HEK293 (cell line): ENCODE results near the gene PLAGL2.
A peak's percentile ranks its signal among the peaks of the same experiment; 100 is the strongest.

Experiments used
- CTCF ChIA-PET: fragments of 350-600 bp; formaldehyde crosslinking; extraction: SDS; loops from one replicate; lab custom pipeline; 2021; ENCODE audit warnings: antibody characterized with exemption; lab: Yijun Ruan, JAX
- POLR2A ChIA-PET: fragments of 300-600 bp; formaldehyde crosslinking; extraction: SDS; loops from one replicate; lab custom pipeline; 2020; ENCODE audit warnings: antibody characterized with exemption, inconsistent platforms; lab: Yijun Ruan, JAX
- H3K27ac ChIP-seq: fragments of 200-500 bp; sonication (Bioruptor generic); 2 replicates; pipeline ENCODE4 v1.5.1; 2014; ENCODE audit warnings: low read depth, low read length, control low read depth, inconsistent platforms; ENCODE audit errors: extremely low read depth
- H3K36me3 ChIP-seq, 2 experiments: fragments of 200-500 bp in 1 of 2; sonication (Bioruptor generic) in 1 of 2; 1 replicate in 1 of 2; 2 replicates in 1 of 2; pipeline ENCODE4 v1.5.1; 2014 to 2017; ENCODE audit warnings: inconsistent platforms in 2 of 2, low read length in 2 of 2; ENCODE audit not compliant: control insufficient read depth in 2 of 2, insufficient read depth in 1 of 2
- H3K4me1 ChIP-seq: fragments of 200-500 bp; sonication (Bioruptor generic); 2 replicates; pipeline ENCODE4 v1.5.1; 2014; ENCODE audit warnings: mild to moderate bottlenecking, low read length, inconsistent platforms; ENCODE audit not compliant: control insufficient read depth, insufficient read depth
- H3K4me3 ChIP-seq: 2 replicates; pipeline ENCODE4 v1.5.1; 2011; ENCODE audit warnings: low read depth, mild to moderate bottlenecking, control low read depth, low read length, moderate library complexity
- H3K9me3 ChIP-seq: fragments of 200-500 bp; sonication (Bioruptor generic); 2 replicates; pipeline ENCODE4 v1.5.1; 2014; ENCODE audit warnings: low read depth, low read length, inconsistent platforms; ENCODE audit not compliant: control insufficient read depth, insufficient read depth
- SCRT2 ChIP-seq: fragments of 450-650 bp; formaldehyde crosslinking; IDR thresholded peaks from 2 replicates; pipeline ENCODE4 v1.5.1; 2016; ENCODE audit warnings: missing biosample characterization, missing genetic modification characterization
- SP3 ChIP-seq: fragments of 450-650 bp; formaldehyde crosslinking; IDR thresholded peaks from 2 replicates; pipeline ENCODE4 v1.5.1; 2016; ENCODE audit warnings: missing biosample characterization, missing genetic modification characterization
- ZBTB48 ChIP-seq: fragments of 450-650 bp; formaldehyde crosslinking; IDR thresholded peaks from 2 replicates; pipeline ENCODE4 v1.5.1; 2016; ENCODE audit warnings: missing biosample characterization, missing genetic modification characterization
- ZBTB8A ChIP-seq: fragments of 450-650 bp; formaldehyde crosslinking; IDR thresholded peaks from 2 replicates; pipeline ENCODE4 v1.5.1; 2016; ENCODE audit warnings: missing biosample characterization, missing genetic modification characterization
- ZEB2 ChIP-seq: fragments of 450-650 bp; formaldehyde crosslinking; IDR thresholded peaks from 2 replicates; pipeline ENCODE4 v1.5.1; 2016; ENCODE audit warnings: missing biosample characterization, missing genetic modification characterization
- ZFHX2 ChIP-seq: fragments of 450-650 bp; formaldehyde crosslinking; conservative IDR thresholded peaks from 2 replicates; pipeline ENCODE4 v1.5.1; 2016; ENCODE audit warnings: missing biosample characterization, missing genetic modification characterization
- ZFP37 ChIP-seq: fragments of 450-650 bp; formaldehyde crosslinking; IDR thresholded peaks from 2 replicates; pipeline ENCODE4 v1.5.1; 2016; ENCODE audit warnings: missing biosample characterization, missing genetic modification characterization
- ZFP41 ChIP-seq: fragments of 450-650 bp; formaldehyde crosslinking; IDR thresholded peaks from 2 replicates; pipeline ENCODE4 v1.5.1; 2016; ENCODE audit warnings: missing biosample characterization, missing genetic modification characterization, borderline replicate concordance
- ZNF121 ChIP-seq: fragments of 450-650 bp; formaldehyde crosslinking; IDR thresholded peaks from 2 replicates; pipeline ENCODE4 v1.5.1; 2016; ENCODE audit warnings: missing biosample characterization, missing genetic modification characterization
- ZNF140 ChIP-seq: fragments of 450-650 bp; formaldehyde crosslinking; IDR thresholded peaks from 2 replicates; pipeline ENCODE4 v1.5.1; 2016; ENCODE audit warnings: missing biosample characterization, missing genetic modification characterization
- ZNF184 ChIP-seq: fragments of 450-650 bp; IDR thresholded peaks from 2 replicates; pipeline ENCODE4 v1.5.1; 2018; ENCODE audit warnings: missing biosample characterization, mild to moderate bottlenecking, missing genetic modification characterization
- ZNF239 ChIP-seq: fragments of 450-650 bp; formaldehyde crosslinking; IDR thresholded peaks from 2 replicates; pipeline ENCODE4 v1.5.1; 2016; ENCODE audit warnings: missing biosample characterization, missing genetic modification characterization
- ZNF24 ChIP-seq: fragments of 450-650 bp; formaldehyde crosslinking; IDR thresholded peaks from 2 replicates; pipeline ENCODE4 v1.5.1; 2016; ENCODE audit warnings: missing biosample characterization, missing genetic modification characterization
- ZNF335 ChIP-seq: fragments of 450-650 bp; formaldehyde crosslinking; conservative IDR thresholded peaks from 2 replicates; pipeline ENCODE4 v1.5.1; 2016; ENCODE audit warnings: missing biosample characterization, missing genetic modification characterization
- ZNF354C ChIP-seq: fragments of 450-650 bp; formaldehyde crosslinking; IDR thresholded peaks from 2 replicates; pipeline ENCODE4 v1.5.1; 2016; ENCODE audit warnings: missing biosample characterization, missing genetic modification characterization, low read depth, borderline replicate concordance
- ZNF391 ChIP-seq: fragments of 450-650 bp; formaldehyde crosslinking; IDR thresholded peaks from 2 replicates; pipeline ENCODE4 v1.5.1; 2016; ENCODE audit warnings: low read depth, missing biosample characterization, missing genetic modification characterization, borderline replicate concordance
- ZNF521 ChIP-seq: fragments of 450-650 bp; formaldehyde crosslinking; IDR thresholded peaks from 2 replicates; pipeline ENCODE4 v1.5.1; 2017; ENCODE audit warnings: missing biosample characterization, mild to moderate bottlenecking, missing genetic modification characterization
- ZNF530 ChIP-seq: fragments of 450-650 bp; formaldehyde crosslinking; IDR thresholded peaks from 2 replicates; pipeline ENCODE4 v1.5.1; 2016; ENCODE audit warnings: low read depth, missing biosample characterization, missing genetic modification characterization
- ZNF544 ChIP-seq: fragments of 450-650 bp; formaldehyde crosslinking; IDR thresholded peaks from 2 replicates; pipeline ENCODE4 v1.5.0; 2017; ENCODE audit warnings: missing biosample characterization, missing genetic modification characterization
- ZNF664 ChIP-seq: fragments of 450-650 bp; formaldehyde crosslinking; IDR thresholded peaks from 2 replicates; pipeline ENCODE4 v1.5.1; 2016; ENCODE audit warnings: missing biosample characterization, missing genetic modification characterization
- ZNF707 ChIP-seq: fragments of 450-650 bp; formaldehyde crosslinking; IDR thresholded peaks from 2 replicates; pipeline ENCODE4 v1.5.1; 2016; ENCODE audit warnings: missing biosample characterization, missing genetic modification characterization
- ZNF785 ChIP-seq: fragments of 450-650 bp; formaldehyde crosslinking; IDR thresholded peaks from 2 replicates; pipeline ENCODE4 v1.5.1; 2016; ENCODE audit warnings: missing biosample characterization, missing genetic modification characterization
- ZNF837 ChIP-seq: fragments of 450-650 bp; formaldehyde crosslinking; IDR thresholded peaks from 2 replicates; pipeline ENCODE4 v1.5.1; 2016; ENCODE audit warnings: missing biosample characterization, missing genetic modification characterization
- TF ChIP-seq, protein P1 (sequence below): fragments of 450-650 bp; IDR thresholded peaks from 2 replicates; pipeline ENCODE4 v1.5.1; 2018; ENCODE audit warnings: missing biosample characterization, mild to moderate bottlenecking, missing genetic modification characterization
- TF ChIP-seq, protein P2 (sequence below): fragments of 450-650 bp; formaldehyde crosslinking; IDR thresholded peaks from 2 replicates; pipeline ENCODE4 v1.5.1; 2016; ENCODE audit warnings: missing biosample characterization, missing genetic modification characterization
- TF ChIP-seq, protein P3 (sequence below): sonication (generic); formaldehyde crosslinking; IDR thresholded peaks from 2 replicates; pipeline ENCODE4 v1.8.1; 2022; ENCODE audit warnings: mild to moderate bottlenecking, moderate library complexity, missing genetic modification reagents
- TF ChIP-seq, protein P4 (sequence below): fragments of 450-650 bp; formaldehyde crosslinking; optimal IDR thresholded peaks from 2 replicates; pipeline ENCODE3; 2016; ENCODE audit warnings: missing biosample characterization, mild to moderate bottlenecking, missing genetic modification characterization
- TF ChIP-seq, protein P5 (sequence below): fragments of 450-650 bp; formaldehyde crosslinking; IDR thresholded peaks from 2 replicates; pipeline ENCODE4 v1.5.1; 2016; ENCODE audit warnings: missing biosample characterization, missing genetic modification characterization
- TF ChIP-seq, protein P6 (sequence below): fragments of 450-650 bp; formaldehyde crosslinking; IDR thresholded peaks from 2 replicates; pipeline ENCODE4 v1.5.1; 2016; ENCODE audit warnings: missing biosample characterization, missing genetic modification characterization

The PLAGL2 gene

DNA sequence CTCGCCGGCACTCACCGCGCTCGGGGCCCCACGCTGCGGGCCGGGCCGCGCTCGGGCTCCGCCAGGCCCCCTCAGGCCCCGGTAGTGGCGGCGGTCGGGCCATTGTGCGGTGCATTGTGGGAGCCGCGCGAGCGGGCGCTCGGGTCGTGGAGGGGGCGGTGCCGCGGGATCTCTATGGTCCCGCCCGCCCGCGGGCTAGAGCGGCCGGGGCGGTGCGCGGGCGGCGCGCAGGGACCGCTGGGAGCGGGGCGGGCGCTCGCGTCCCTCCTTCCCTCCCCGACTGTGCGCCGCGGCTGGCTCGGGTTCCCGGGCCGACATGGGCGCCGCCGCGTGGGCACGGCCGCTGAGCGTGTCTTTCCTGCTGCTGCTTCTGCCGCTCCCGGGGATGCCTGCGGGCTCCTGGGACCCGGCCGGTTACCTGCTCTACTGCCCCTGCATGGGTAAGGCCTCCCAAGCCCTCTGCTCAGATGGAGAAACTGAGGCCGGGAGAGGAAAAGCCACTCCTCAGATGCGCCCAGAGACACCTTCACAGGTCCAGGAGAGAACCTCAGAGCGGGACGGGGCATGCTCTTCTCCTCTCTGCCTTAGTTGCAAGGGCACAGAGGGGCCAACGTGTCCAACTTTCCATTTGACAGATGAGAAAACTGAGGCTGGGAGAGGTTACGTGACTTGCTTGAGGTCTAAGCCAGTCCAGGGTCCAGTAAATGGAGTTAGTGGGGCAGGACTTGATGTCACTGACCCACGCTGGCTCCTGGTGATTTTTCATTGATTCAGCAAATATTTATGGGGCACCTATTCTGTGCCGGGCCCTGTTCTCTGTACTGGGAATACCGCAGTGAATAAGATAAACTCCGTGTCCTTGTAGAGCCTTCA is at the start of gene PLAGL2, which contains the start of gene POFUT1 (continued):
- TF ChIP-seq ZBTB8A (peak; percentile 63), ZNF391 (tag by site-specific recombination) (0 out of 2 replicates have a peak, but pooled peaks have one; percentile 48), ZNF664 (tag by site-specific recombination) (0 out of 2 replicates have a peak, but pooled peaks have one; percentile 21), ZNF837 (tag by site-specific recombination) (no peak), ZNF121 (tag by site-specific recombination) (0 out of 2 replicates have a peak, but pooled peaks have one; percentile 19), ZNF24 (0 out of 2 replicates have a peak, but pooled peaks have one; percentile 39), ZFP37 (tag by site-specific recombination) (peak; percentile 49; the same call in 1 of the 2 replicates), ZFHX2 (tag by site-specific recombination) (peak; percentile 33; the same call in 1 of the 2 replicates), ZNF544 (tag by site-specific recombination) (no peak), ZNF335 (peak; percentile 42), ZEB2 (tag by site-specific recombination) (peak; percentile 61; the same call in 1 of the 2 replicates), SP3 (tag by site-specific recombination) (peak; percentile 25; the same call in 1 of the 2 replicates), ZNF184 (tag by site-specific recombination) (no peak)
- TF ChIP-seq, protein P1, sequence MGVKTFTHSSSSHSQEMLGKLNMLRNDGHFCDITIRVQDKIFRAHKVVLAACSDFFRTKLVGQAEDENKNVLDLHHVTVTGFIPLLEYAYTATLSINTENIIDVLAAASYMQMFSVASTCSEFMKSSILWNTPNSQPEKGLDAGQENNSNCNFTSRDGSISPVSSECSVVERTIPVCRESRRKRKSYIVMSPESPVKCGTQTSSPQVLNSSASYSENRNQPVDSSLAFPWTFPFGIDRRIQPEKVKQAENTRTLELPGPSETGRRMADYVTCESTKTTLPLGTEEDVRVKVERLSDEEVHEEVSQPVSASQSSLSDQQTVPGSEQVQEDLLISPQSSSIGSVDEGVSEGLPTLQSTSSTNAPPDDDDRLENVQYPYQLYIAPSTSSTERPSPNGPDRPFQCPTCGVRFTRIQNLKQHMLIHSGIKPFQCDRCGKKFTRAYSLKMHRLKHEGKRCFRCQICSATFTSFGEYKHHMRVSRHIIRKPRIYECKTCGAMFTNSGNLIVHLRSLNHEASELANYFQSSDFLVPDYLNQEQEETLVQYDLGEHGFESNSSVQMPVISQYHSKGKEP (tag by site-specific recombination): peak; percentile 55
- TF ChIP-seq, protein P2, sequence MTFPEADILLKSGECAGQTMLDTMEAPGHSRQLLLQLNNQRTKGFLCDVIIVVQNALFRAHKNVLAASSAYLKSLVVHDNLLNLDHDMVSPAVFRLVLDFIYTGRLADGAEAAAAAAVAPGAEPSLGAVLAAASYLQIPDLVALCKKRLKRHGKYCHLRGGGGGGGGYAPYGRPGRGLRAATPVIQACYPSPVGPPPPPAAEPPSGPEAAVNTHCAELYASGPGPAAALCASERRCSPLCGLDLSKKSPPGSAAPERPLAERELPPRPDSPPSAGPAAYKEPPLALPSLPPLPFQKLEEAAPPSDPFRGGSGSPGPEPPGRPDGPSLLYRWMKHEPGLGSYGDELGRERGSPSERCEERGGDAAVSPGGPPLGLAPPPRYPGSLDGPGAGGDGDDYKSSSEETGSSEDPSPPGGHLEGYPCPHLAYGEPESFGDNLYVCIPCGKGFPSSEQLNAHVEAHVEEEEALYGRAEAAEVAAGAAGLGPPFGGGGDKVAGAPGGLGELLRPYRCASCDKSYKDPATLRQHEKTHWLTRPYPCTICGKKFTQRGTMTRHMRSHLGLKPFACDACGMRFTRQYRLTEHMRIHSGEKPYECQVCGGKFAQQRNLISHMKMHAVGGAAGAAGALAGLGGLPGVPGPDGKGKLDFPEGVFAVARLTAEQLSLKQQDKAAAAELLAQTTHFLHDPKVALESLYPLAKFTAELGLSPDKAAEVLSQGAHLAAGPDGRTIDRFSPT (tag by site-specific recombination): peak; percentile 59; the same call in 1 of the 2 replicates
- TF ChIP-seq, protein P3, sequence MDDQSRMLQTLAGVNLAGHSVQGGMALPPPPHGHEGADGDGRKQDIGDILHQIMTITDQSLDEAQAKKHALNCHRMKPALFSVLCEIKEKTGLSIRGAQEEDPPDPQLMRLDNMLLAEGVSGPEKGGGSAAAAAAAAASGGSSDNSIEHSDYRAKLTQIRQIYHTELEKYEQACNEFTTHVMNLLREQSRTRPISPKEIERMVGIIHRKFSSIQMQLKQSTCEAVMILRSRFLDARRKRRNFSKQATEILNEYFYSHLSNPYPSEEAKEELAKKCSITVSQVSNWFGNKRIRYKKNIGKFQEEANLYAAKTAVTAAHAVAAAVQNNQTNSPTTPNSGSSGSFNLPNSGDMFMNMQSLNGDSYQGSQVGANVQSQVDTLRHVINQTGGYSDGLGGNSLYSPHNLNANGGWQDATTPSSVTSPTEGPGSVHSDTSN: peak; percentile 72; the same call in 1 of the 2 replicates
- TF ChIP-seq, protein P4, sequence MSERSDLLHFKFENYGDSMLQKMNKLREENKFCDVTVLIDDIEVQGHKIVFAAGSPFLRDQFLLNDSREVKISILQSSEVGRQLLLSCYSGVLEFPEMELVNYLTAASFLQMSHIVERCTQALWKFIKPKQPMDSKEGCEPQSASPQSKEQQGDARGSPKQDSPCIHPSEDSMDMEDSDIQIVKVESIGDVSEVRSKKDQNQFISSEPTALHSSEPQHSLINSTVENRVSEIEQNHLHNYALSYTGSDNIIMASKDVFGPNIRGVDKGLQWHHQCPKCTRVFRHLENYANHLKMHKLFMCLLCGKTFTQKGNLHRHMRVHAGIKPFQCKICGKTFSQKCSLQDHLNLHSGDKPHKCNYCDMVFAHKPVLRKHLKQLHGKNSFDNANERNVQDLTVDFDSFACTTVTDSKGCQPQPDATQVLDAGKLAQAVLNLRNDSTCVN (tag by site-specific recombination): peak; percentile 67
- TF ChIP-seq, all 188 proteins: peak for 29

DNA sequence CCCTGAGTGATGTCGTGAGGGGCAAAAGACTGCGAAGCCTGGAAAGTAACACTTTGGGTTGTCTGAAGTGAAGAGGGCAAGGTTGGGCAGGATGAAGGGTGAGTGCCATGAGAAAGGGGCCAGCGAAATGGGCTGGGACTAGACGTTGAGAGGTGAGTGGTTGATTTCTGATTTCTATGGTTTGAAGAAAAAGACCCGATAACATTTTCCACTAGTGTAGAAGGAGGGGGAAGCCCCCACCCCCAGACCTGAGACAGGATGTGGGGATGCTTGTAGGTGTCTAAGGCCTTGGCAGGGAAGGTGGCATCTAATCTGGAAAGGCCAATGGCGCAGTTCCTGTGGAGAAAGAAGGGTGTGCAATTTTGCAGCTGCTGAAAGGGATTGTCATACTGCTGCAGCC is 44.6 kb upstream of the PLAGL2 start:
- H3K36me3 ChIP-seq: no peaks in the 10 kb centered on the region
- no peak overlapping the region for H3K4me3 ChIP-seq
- H3K4me1 ChIP-seq: no peaks in the 10 kb centered on the region
- POLR2A ChIA-PET: no interaction called here
- no peak overlapping the region for H3K27ac ChIP-seq
- no peaks in the 10 kb centered on the region for H3K9me3 ChIP-seq
- CTCF ChIA-PET: interaction anchor here (0.9 kb wide), 1 partner anchor 40 kb away, joined by 3 read pairs; no protein-coding TSS in a partner anchor
- TF ChIP-seq ZFP41 (tag by site-specific recombination) (no peak), ZNF707 (tag by site-specific recombination) (no peak), SCRT2 (no peak), ZNF785 (tag by site-specific recombination) (no peak), ZNF530 (tag by site-specific recombination) (no peak), ZNF140 (tag by site-specific recombination) (no peak), ZNF354C (tag by site-specific recombination) (no peak), ZNF239 (tag by site-specific recombination) (no peak), ZNF521 (tag by site-specific recombination) (no peak), ZNF184 (tag by site-specific recombination) (no peak), ZBTB48 (tag by site-specific recombination) (no peak)
- TF ChIP-seq, protein P5, sequence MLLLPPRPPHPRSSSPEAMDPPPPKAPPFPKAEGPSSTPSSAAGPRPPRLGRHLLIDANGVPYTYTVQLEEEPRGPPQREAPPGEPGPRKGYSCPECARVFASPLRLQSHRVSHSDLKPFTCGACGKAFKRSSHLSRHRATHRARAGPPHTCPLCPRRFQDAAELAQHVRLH (tag by site-specific recombination): no peak
- TF ChIP-seq, protein P6, sequence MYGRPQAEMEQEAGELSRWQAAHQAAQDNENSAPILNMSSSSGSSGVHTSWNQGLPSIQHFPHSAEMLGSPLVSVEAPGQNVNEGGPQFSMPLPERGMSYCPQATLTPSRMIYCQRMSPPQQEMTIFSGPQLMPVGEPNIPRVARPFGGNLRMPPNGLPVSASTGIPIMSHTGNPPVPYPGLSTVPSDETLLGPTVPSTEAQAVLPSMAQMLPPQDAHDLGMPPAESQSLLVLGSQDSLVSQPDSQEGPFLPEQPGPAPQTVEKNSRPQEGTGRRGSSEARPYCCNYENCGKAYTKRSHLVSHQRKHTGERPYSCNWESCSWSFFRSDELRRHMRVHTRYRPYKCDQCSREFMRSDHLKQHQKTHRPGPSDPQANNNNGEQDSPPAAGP (tag by site-specific recombination): no peak
- TF ChIP-seq, all 188 proteins: peak for 0
